ENCODE results near the gene TOB1.

- TF ChIP-seq ZNF639 (tag by site-specific recombination; IDR thresholded peaks at IDR 0.05) (no peak), ZNF391 (tag by site-specific recombination; IDR thresholded peaks at IDR 0.05; ENCODE audit: borderline replicate concordance, low read depth) (no peak)
Measured at GRCh38 chr17:50871898-50872297, 5.7 kb upstream of the TOB1 start.

Data from HEK293 (cell line).